ENCODE results near the gene PTMA.

Gene PTMA

GRCh38 chr2:231663458-231664212, 44.7 kb upstream of the PTMA start:
- TF ChIP-seq, protein P1, sequence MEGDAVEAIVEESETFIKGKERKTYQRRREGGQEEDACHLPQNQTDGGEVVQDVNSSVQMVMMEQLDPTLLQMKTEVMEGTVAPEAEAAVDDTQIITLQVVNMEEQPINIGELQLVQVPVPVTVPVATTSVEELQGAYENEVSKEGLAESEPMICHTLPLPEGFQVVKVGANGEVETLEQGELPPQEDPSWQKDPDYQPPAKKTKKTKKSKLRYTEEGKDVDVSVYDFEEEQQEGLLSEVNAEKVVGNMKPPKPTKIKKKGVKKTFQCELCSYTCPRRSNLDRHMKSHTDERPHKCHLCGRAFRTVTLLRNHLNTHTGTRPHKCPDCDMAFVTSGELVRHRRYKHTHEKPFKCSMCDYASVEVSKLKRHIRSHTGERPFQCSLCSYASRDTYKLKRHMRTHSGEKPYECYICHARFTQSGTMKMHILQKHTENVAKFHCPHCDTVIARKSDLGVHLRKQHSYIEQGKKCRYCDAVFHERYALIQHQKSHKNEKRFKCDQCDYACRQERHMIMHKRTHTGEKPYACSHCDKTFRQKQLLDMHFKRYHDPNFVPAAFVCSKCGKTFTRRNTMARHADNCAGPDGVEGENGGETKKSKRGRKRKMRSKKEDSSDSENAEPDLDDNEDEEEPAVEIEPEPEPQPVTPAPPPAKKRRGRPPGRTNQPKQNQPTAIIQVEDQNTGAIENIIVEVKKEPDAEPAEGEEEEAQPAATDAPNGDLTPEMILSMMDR (IDR thresholded peaks at IDR 0.05; ENCODE audit: insufficient read depth, missing control alignments), result no peak
- FAIRE-seq, result no peak
- no peak for DNase-seq (ENCODE audit: insufficient read length, low spot score)

DNA sequence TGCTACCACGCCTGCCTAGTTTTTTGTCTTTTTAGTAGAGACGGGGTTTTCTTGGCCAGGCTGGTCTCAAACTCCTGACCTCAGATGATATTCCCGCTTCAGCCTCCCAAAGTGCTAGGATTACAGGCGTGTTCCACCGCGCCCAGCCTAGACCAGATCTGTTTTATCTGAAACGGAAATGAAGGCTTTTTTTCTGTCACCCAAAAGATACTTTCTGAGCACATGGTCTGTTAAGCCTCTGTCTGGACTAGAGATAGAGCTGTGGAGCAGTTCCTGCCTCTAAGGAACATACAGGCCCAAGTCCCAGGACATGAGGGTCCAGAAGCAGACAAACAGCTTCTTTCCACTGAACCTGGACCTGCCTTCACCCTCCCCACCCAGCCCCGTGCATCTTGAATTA, 43.6 kb upstream of the PTMA start:
- no peak for DNase-seq (ENCODE audit: insufficient read length, low spot score)
- no peak for FAIRE-seq
- TF ChIP-seq, protein P1 (IDR thresholded peaks at IDR 0.05; ENCODE audit: insufficient read depth, missing control alignments), result no peak

DNA sequence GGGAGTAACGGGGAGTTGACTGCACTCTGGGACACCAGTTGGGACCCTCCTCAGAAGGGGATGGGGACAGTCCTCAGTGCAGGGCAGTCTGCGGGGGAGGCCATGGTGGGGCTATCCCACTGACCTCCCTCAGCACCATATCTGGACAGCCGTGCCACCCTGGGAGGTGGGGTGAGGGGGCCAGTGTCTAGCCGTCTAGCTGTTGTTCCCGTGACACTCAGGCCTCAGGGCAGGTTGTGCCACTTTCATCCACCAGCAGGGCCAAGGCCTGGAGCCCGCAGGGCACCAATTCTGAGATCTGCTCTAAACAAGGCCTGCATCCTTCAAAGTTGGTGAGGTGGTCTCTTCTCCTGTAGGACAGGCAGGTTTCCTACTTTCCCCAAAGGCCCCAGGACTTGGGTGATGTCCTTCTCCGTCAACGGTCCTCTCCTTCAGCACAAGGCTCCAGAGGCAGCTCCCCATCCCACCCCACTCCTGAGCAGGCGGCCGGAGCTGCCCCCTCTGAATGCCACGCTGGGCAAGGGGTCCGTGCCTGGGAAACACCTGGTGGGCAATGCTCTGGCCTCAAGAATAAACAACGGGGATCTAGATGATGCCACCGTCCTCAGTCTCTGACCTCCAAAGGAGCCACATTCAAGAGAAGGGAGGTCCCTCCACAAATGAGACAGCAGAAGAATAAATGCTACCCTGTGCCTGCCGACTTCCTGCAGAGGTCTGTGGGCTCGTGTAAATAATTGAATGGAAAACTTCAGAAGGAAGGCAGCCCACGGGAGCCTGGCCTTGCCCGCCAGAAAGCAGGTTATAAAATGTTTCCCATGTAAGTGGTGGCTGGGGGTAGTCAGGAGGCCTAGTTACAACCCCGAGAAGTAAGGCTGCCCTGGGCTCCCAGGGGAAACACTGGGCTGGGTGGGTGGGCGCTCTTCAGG, 42.8 kb upstream of the PTMA start:
- no peak for FAIRE-seq
- DNase-seq (ENCODE audit: insufficient read length, low spot score), result no peak
- TF ChIP-seq, protein P1 (IDR thresholded peaks at IDR 0.05; ENCODE audit: insufficient read depth, missing control alignments), result no peak

- TF ChIP-seq, protein P1 (IDR thresholded peaks at IDR 0.05; ENCODE audit: insufficient read depth, missing control alignments), result no peak
- DNase-seq (ENCODE audit: insufficient read length, low spot score) (no peak), FAIRE-seq (no peak)
These were observed 41.9 kb upstream of the PTMA start for GRCh38 chr2:231666171-231667095.

- DNase-seq (ENCODE audit: insufficient read length, low spot score) (no peak), FAIRE-seq (no peak)
- TF ChIP-seq, protein P1 (IDR thresholded peaks at IDR 0.05; ENCODE audit: insufficient read depth, missing control alignments), result no peak
These were observed 41.3 kb upstream of the PTMA start for GRCh38 chr2:231667096-231667427.

DNA sequence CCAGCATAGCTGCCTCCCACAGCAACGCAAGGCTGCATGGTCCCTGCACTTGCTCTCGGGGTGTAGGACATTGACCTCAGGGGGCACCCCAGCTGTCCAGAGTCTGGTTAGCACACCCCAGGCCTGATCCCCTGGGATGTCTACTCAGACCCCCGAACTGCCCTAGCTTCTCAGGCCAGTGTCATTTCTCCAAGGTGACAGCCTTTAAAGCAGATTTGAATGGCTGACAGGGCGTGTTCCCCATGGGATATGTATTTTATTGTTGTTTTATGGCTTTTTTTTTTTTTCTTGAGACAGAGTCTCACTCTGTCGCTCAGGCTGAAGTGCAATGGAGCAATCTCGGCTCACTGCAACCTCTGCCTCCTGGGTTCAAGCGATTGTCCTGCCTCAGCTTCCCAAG, 40.8 kb upstream of the PTMA start:
- TF ChIP-seq, protein P1 (IDR thresholded peaks at IDR 0.05; ENCODE audit: insufficient read depth, missing control alignments), result no peak
- FAIRE-seq (no peak), DNase-seq (ENCODE audit: insufficient read length, low spot score) (no peak)
